K562 (cell line): Measurements from ENCODE around the gene NUDT6. TPM values are rescaled to one million over a fixed set of nuclear protein-coding genes. Genes with fewer than 3 reads are reported as not detected.
A peak's percentile ranks its signal among the peaks of the same experiment; 100 is the strongest.

ENCODE experiments used
- EWSR1 ChIP-seq: fragments of 450-650 bp; IDR thresholded peaks from 2 replicates; pipeline ENCODE4 v1.6.1; 2018; ENCODE audit warnings: borderline replicate concordance, mild to moderate bottlenecking, low read depth, moderate library complexity; ENCODE audit not compliant: partially characterized antibody
- HDAC3 ChIP-seq: fragments of 450-650 bp; IDR thresholded peaks from 2 replicates; pipeline ENCODE4 v1.6.1; 2018; ENCODE audit warnings: borderline replicate concordance, mild to moderate bottlenecking, moderate library complexity; ENCODE audit not compliant: partially characterized antibody
- HOXB6 ChIP-seq: fragments of 250-450 bp; sonication (Bioruptor Pico); IDR thresholded peaks from 2 replicates; pipeline ENCODE4 v1.5.1; 2022; ENCODE audit warnings: mild to moderate bottlenecking, borderline replicate concordance
- KLF1 ChIP-seq: fragments of 450-650 bp; IDR thresholded peaks from 2 replicates; pipeline ENCODE4 v1.6.1; 2016; ENCODE audit warnings: missing genetic modification characterization, missing compliant biosample characterization
- MEF2D ChIP-seq: conservative IDR thresholded peaks from 2 replicates; pipeline ENCODE4 v1.6.1; 2016; ENCODE audit warnings: low read depth, missing genetic modification characterization, missing compliant biosample characterization
- NELFE ChIP-seq: IDR thresholded peaks from 2 replicates; pipeline ENCODE4 v1.6.1; 2011; ENCODE audit warnings: mild to moderate bottlenecking; ENCODE audit not compliant: insufficient read depth, insufficient read length
- NEUROD1 ChIP-seq: fragments of 150-350 bp; IDR thresholded peaks from 2 replicates; pipeline ENCODE4 v1.6.1; 2014; ENCODE audit warnings: borderline replicate concordance, low read length, low read depth; ENCODE audit not compliant: partially characterized antibody
- PCBP1 ChIP-seq: fragments of 200-400 bp; formaldehyde crosslinking; IDR thresholded peaks from 2 replicates; pipeline ENCODE4 v1.6.1; 2018; ENCODE audit warnings: mild to moderate bottlenecking, low read depth, low read length; ENCODE audit not compliant: poor library complexity, severe bottlenecking
- PHB ChIP-seq: fragments of 250-450 bp; sonication (Bioruptor Pico); IDR thresholded peaks from 2 replicates; pipeline ENCODE4 v1.5.0; 2021
- PHF8 ChIP-seq: fragments of 200-600 bp; sonication (generic); IDR thresholded peaks from 2 replicates; pipeline ENCODE4 v1.6.1; 2012; ENCODE audit warnings: mixed run types, mild to moderate bottlenecking, inconsistent platforms, low read length, moderate library complexity, borderline replicate concordance
- RBM14 ChIP-seq: fragments of 200-400 bp; formaldehyde crosslinking; IDR thresholded peaks from 2 replicates; pipeline ENCODE4 v1.6.1; 2018; ENCODE audit warnings: low read depth, mild to moderate bottlenecking, low read length, moderate library complexity, borderline replicate concordance; ENCODE audit not compliant: insufficient read depth
- SMARCA4 ChIP-seq: fragments of 450-650 bp; IDR thresholded peaks from 2 replicates; pipeline ENCODE4 v1.6.1; 2016
- SOX6 ChIP-seq: fragments of 450-650 bp; IDR thresholded peaks from 2 replicates; pipeline ENCODE4 v1.6.1; 2014; ENCODE audit warnings: mild to moderate bottlenecking
- SPI1 ChIP-seq: IDR thresholded peaks from 2 replicates; pipeline ENCODE4 v1.6.1; 2011; ENCODE audit warnings: low read depth, low read length, control low read depth, borderline replicate concordance
- ZNF12 ChIP-seq: sonication (generic); formaldehyde crosslinking; IDR thresholded peaks from 2 replicates; pipeline ENCODE4 v1.4.0; 2020; ENCODE audit warnings: mild to moderate bottlenecking, missing genetic modification reagents
- ZNF766 ChIP-seq: fragments of 200-800 bp; sonication (Bioruptor generic); conservative IDR thresholded peaks from 2 replicates; pipeline ENCODE4 v1.6.1; 2016; ENCODE audit warnings: missing genetic modification characterization, missing compliant biosample characterization
- polyA plus RNA-seq, 8 experiments: library from polyadenylated mRNA; depleted of rRNA in 4 of 8; stranded (reverse) in 5 of 8; unstranded in 3 of 8; fragments of >200 nt; fragmentation: Nextera tagmentation in 2 of 8; fragmentation: Illumina TruSeq in 1 of 8; extraction: Ambion mirVana in 2 of 8; extraction: Trizol in 1 of 8; gene quantifications; 2 replicates each; pipeline versions ENCODE4 v1.2.1 to v1.2.3, GENCODE V29; 2011 to 2014; ENCODE audit warnings: inconsistent platforms in 1 of 8, missing spikeins in 1 of 8
- total RNA-seq, 7 experiments: library from RNA; depleted of rRNA in 6 of 7; stranded (reverse); fragments of >200 nt in 6 of 7; fragmentation: Illumina TruSeq in 2 of 7; extraction: Trizol in 2 of 7; gene quantifications; 2 replicates each; pipeline versions ENCODE4 v1.2.1 to v1.2.3, GENCODE V29; 2011 to 2021; ENCODE audit warnings: low replicate concordance in 1 of 7
- TF ChIP-seq, protein P1 (sequence below): fragments of 250-450 bp; sonication (Bioruptor Pico); IDR thresholded peaks from 2 replicates; pipeline ENCODE4 v1.5.1; 2021; ENCODE audit warnings: mild to moderate bottlenecking
- TF ChIP-seq, protein P2 (sequence below): IDR thresholded peaks from 2 replicates; pipeline ENCODE4 v1.6.1; 2016; ENCODE audit warnings: missing genetic modification characterization, missing compliant biosample characterization
- TF ChIP-seq, protein P3 (sequence below): sonication (generic); formaldehyde crosslinking; IDR thresholded peaks from 2 replicates; pipeline ENCODE4 v1.8.0; 2022; ENCODE audit warnings: missing genetic modification reagents, mild to moderate bottlenecking, borderline replicate concordance
- TF ChIP-seq, protein P4 (sequence below), 3 experiments: fragments of 200-800 bp in 1 of 3; fragments of 250-450 bp in 1 of 3; fragments of 450-650 bp in 1 of 3; sonication (Bioruptor Pico) in 1 of 3; sonication (Bioruptor generic) in 1 of 3; formaldehyde crosslinking in 1 of 3; IDR thresholded peaks; 2 replicates each; pipeline versions ENCODE4 v1.6.1 to v1.8.0; 2016 to 2022; ENCODE audit warnings: mild to moderate bottlenecking in 2 of 3, missing genetic modification characterization in 2 of 3, missing compliant biosample characterization in 1 of 3, moderate library complexity in 1 of 3

NUDT6 gene
- total and polyA plus RNA-seq, 9 of the 15 experiments (the other 6 are each of a cell fraction or from before 2014, with no cell fraction given): 9.4 to 18.1 (median 13.4) TPM

DNA sequence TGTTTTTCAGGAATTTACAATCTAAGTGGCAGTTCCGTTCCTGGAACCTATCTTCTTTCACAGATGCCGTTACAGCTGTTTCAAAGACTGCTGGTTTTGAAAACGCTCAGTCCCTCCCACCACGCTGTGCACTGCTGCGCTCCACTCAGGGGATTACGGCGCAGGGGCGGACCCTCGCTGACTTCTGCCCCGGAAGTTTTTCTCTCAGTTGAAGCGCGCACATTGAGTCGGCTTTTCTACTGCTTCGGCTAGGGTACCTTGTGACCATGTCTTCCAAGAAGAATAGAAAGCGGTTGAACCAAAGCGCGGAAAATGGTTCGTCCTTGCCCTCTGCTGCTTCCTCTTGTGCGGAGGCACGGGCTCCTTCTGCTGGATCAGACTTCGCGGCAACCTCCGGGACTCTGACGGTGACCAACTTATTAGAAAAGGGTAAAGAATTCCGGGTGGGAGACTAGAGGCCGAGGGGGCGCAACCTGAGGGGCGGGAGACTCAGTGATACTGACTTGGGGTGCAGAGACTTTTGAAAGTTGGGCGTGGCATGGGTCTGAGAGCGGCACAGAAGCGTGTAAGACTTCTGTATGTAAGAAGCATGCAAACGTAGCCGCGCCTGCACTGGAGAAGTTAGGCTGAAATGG lies 597 bp upstream of the NUDT6 start (continued):
- peak; percentile 22 for TF ChIP-seq PCBP1
- TF ChIP-seq NELFE: no peak
- TF ChIP-seq PHB (CRISPR knock-in tag): no peak
- TF ChIP-seq, protein P1, sequence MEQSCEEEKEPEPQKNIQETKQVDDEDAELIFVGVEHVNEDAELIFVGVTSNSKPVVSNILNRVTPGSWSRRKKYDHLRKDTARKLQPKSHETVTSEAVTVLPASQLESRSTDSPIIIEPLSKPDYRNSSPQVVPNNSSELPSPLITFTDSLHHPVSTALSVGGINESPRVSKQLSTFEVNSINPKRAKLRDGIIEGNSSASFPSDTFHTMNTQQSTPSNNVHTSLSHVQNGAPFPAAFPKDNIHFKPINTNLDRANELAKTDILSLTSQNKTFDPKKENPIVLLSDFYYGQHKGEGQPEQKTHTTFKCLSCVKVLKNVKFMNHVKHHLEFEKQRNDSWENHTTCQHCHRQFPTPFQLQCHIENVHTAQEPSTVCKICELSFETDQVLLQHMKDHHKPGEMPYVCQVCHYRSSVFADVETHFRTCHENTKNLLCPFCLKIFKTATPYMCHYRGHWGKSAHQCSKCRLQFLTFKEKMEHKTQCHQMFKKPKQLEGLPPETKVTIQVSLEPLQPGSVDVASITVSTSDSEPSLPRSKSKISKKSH (CRISPR knock-in tag): no peak
- no peak for TF ChIP-seq RBM14
- peak; percentile 37; the same call in 1 of the 2 replicates for TF ChIP-seq SPI1
- no peak for TF ChIP-seq HOXB6
- TF ChIP-seq, protein P2, sequence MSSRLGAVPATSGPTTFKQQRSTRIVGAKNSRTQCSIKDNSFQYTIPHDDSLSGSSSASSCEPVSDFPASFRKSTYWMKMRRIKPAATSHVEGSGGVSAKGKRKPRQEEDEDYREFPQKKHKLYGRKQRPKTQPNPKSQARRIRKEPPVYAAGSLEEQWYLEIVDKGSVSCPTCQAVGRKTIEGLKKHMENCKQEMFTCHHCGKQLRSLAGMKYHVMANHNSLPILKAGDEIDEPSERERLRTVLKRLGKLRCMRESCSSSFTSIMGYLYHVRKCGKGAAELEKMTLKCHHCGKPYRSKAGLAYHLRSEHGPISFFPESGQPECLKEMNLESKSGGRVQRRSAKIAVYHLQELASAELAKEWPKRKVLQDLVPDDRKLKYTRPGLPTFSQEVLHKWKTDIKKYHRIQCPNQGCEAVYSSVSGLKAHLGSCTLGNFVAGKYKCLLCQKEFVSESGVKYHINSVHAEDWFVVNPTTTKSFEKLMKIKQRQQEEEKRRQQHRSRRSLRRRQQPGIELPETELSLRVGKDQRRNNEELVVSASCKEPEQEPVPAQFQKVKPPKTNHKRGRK (tag): no peak
- TF ChIP-seq NEUROD1: peak; percentile 75
- TF ChIP-seq ZNF12 (CRISPR knock-in tag): 0 out of 2 replicates have a peak, but pooled peaks have one; percentile 34
- no peak for TF ChIP-seq MEF2D (tag)
- no peak for TF ChIP-seq ZNF766 (CRISPR knock-in tag)
- 0 out of 2 replicates have a peak, but pooled peaks have one; percentile 40 for TF ChIP-seq KLF1
- TF ChIP-seq HDAC3: peak; percentile 16
- peak; percentile 49; the same call in 1 of the 2 replicates for TF ChIP-seq PHF8
- peak; percentile 33; the same call in 1 of the 2 replicates for TF ChIP-seq SMARCA4
- TF ChIP-seq, protein P3, sequence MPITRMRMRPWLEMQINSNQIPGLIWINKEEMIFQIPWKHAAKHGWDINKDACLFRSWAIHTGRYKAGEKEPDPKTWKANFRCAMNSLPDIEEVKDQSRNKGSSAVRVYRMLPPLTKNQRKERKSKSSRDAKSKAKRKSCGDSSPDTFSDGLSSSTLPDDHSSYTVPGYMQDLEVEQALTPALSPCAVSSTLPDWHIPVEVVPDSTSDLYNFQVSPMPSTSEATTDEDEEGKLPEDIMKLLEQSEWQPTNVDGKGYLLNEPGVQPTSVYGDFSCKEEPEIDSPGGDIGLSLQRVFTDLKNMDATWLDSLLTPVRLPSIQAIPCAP: no peak
- no peak for TF ChIP-seq SOX6
- TF ChIP-seq, protein P4, sequence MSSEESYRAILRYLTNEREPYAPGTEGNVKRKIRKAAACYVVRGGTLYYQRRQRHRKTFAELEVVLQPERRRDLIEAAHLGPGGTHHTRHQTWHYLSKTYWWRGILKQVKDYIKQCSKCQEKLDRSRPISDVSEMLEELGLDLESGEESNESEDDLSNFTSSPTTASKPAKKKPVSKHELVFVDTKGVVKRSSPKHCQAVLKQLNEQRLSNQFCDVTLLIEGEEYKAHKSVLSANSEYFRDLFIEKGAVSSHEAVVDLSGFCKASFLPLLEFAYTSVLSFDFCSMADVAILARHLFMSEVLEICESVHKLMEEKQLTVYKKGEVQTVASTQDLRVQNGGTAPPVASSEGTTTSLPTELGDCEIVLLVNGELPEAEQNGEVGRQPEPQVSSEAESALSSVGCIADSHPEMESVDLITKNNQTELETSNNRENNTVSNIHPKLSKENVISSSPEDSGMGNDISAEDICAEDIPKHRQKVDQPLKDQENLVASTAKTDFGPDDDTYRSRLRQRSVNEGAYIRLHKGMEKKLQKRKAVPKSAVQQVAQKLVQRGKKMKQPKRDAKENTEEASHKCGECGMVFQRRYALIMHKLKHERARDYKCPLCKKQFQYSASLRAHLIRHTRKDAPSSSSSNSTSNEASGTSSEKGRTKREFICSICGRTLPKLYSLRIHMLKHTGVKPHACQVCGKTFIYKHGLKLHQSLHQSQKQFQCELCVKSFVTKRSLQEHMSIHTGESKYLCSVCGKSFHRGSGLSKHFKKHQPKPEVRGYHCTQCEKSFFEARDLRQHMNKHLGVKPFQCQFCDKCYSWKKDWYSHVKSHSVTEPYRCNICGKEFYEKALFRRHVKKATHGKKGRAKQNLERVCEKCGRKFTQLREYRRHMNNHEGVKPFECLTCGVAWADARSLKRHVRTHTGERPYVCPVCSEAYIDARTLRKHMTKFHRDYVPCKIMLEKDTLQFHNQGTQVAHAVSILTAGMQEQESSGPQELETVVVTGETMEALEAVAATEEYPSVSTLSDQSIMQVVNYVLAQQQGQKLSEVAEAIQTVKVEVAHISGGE (CRISPR knock-in tag; IDR thresholded peaks at IDR 0.05): peak in 1 of 3 experiments; percentile 58; a peak in 1 of 6 replicates
- no peak for TF ChIP-seq EWSR1
